Medulla oblongata (tissue), 1 donor: Measurements from ENCODE around the gene OLFML3.
"Not testable (repeated sequence)": the region's sequence is repeated elsewhere in the genome, so short reads cannot be mapped to it uniquely, and the experiment has no call there.

Source experiments
- DNase-seq: peaks from one replicate; pipeline ENCODE4 v3.0.0-alpha.2; 2015; ENCODE audit errors: extremely low spot score

The OLFML3 gene, protein sequence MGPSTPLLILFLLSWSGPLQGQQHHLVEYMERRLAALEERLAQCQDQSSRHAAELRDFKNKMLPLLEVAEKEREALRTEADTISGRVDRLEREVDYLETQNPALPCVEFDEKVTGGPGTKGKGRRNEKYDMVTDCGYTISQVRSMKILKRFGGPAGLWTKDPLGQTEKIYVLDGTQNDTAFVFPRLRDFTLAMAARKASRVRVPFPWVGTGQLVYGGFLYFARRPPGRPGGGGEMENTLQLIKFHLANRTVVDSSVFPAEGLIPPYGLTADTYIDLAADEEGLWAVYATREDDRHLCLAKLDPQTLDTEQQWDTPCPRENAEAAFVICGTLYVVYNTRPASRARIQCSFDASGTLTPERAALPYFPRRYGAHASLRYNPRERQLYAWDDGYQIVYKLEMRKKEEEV

DNA sequence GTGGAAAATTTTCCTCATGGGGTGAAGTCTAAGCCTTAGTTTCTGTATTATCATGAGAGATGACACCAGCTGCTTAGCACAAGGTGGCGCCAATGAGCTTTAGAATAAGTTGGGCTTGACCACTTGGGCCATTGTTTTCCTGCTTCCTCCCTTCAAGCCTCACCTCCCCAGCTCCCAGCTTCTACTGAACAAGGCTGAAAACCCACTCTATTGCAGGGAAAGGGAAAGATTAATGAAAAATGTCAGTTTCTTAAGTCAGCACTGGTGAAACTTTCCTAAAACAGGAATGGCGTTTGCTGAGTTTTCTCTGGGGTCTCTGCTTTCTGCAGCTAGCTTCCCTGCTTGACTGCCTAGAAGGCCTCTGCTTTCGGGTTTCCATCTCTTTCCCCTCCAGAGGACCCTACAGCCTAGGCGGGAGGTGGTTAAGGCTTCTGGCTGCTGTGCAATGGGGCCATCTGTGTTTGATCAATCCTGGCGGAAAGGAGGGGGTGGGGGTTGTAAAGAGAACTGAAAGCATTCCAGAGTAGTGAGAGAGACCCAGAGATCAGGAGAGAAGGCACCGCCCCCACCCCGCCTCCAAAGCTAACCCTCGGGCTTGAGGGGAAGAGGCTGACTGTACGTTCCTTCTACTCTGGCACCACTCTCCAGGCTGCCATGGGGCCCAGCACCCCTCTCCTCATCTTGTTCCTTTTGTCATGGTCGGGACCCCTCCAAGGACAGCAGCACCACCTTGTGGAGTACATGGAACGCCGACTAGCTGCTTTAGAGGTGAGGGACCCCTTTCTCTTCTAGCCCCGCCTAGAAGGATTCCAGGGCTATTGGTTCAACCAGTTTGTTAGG is at the start of gene OLFML3:
OLFML3 (plus strand) TSS at position 612 of the 840 bp plus-strand sequence; CDS start at position 655, 43 bp downstream.
- DNase-seq: peak; percentile 96

DNA sequence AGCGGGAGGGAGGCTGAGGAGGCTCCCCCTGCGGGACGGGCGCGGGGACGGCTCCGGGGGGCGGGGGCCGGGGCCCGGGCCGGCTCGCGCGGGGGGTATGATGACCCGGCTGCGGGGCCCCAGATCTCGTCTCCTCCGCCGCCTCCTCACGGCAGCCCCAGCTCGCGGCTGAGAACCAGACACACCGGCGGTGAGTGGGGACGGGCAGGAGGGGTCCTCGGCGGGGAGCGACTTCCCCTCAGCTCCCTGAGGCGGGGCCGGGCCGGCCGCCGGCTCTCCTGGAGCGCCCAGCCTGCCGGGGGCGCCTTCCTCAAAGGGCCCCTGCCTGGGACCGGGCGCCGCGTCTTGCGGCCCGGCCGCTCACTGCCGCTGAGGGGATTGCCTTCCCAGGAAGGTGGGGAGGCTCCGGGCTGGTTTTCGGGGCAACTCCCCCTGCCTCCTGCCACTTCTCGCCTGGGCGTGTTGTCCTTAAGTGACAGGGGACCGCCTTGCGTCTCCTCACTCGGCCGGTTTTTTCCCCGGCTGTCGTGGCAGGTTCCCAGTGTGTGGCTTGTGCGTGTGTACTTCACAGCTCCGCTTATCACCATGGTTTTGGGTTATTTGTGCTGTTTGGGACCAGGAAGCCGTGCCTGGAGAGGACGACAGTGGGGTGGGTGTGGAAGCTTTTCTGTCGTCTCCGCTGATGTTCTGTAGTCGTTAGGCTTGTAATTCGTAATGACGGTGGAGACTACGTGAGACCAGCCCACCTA is 49.4 kb upstream of the OLFML3 start:
- peak; percentile 47 for DNase-seq

DNA sequence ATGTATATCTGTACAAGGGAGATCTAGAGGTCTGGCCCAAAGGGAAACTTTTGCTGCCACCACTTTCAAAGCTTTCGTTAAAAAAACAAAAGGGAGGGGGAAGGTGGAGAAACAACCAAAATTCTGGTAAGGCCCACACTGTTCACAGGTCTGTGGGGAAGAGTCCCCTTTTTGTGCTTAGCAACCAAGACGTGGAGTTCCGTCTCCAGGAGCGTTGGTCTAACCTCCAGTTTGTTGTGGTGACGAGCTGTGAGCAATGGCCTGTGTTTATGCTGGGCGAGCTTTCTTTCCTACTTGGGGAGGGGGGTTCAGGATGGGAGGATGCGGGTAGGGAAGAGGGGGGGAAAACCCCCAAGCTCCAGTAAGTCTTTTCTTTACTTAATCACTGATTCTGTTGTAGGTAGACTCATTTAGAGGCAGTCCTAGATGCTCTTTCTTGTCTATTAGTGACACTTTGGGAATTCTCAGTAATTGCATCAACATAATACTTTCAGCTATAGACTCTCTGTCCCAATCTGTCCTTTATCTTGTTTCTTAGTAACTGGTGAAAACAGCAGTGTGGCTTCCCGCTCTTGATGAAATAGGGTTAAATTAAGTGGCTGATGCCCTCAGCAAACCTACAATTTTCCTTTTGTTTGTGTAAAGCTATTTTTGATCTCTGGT is 48.6 kb upstream of the OLFML3 start:
- peak; percentile 37 for DNase-seq

DNA sequence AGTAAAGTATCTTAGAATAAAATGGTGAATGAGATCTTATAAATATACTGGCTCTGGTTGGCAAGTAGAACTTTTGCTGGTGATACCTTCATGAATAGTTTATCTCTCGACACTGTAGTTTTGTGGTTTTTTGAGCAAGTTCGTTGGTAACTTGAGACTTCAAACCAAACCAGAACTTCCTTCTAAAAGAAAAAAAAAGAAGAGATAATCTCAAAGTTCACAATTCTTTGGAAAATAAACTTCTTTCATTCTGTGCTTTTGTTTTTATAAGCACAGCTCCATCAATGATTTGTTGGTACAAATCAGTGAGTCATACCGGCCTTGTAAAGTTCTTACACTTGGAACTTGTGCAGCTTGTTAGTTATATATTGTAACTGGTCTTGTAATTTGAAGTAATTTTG is 47.8 kb upstream of the OLFML3 start:
- DNase-seq: peak; percentile 22

DNA sequence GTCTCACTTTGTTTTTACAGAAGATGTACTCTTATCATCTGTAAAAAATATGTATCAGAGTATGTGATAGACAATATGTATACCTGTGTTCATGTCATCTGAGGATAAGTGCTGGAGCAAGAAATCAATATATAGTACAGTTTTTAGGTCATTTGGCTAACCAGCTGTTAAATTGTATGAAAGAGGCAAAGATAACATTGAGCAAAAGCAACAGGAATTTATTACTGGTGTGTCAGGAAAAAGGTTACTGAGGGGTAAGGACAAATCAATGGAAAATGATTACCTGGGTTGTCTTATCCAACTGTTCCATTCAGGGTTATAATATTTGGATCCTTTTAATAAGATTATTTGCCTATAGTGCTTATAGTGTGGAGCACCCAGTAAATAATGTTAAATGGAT is 45.3 kb upstream of the OLFML3 start:
- DNase-seq: no peak

DNA sequence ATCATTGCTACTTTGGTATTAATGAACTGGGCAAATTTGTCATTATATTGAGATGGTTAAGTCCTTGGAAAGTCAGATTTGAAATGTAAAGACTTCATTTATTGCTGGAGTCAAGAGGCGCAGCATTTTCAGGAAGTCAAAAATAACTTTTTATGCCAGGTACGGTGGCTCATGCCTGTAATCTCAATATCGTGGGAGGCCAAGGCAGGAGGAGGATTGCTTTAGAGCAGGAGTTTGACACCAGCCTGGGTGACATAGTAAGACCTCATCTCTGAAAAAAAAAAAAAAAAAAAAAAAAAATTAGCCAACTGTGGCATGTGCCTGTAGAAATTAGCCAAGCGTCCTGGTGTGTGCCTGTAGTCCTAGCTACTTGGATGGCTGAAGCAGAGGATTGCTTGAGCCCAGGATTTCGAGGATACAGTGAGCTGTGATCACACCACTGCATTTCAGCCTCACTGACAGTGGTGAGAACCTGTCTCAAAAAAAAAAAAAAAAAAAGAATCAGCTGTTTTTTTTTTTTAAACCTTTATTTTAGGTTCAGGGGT is 44.7 kb upstream of the OLFML3 start:
- no peak for DNase-seq

DNA sequence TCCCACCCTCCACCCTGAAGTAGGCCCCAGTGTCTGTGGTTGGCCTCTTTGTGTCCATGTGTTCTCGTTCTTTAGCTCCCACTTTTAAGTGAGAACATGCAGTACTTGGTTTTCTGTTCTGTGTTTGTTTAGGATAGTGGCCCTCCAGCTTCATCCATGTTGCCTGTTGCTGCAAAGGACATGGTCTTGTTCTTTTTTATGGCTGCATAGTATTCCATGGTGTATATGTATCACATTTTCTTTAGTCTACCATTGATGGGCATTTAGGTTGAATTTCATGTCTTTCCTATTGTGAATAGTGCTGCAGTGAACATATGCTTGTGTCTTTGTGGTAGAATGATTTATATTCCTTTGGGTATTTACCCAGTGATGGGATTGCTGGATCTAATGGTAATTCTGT is 44.1 kb upstream of the OLFML3 start:
- DNase-seq: no peak

DNA sequence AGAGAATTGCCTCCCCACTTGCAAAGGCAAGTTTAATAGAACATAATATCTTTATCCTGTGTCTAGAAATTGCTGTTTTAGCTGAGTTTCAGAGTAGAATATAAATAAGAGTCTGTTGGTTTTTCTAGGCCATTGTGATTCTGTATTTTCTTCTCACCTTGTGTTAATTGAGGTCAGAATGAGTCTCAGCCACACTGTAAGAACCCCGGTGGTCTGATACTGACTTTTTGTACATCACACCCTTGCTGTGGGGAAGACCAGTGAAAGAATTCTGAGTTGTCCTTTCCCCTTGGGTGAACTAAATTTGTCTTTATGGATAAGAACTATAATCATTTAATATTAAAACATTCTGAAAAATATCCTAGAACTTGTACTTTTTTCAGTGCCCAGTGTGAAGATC is 43.3 kb upstream of the OLFML3 start:
- DNase-seq: no peak

DNA sequence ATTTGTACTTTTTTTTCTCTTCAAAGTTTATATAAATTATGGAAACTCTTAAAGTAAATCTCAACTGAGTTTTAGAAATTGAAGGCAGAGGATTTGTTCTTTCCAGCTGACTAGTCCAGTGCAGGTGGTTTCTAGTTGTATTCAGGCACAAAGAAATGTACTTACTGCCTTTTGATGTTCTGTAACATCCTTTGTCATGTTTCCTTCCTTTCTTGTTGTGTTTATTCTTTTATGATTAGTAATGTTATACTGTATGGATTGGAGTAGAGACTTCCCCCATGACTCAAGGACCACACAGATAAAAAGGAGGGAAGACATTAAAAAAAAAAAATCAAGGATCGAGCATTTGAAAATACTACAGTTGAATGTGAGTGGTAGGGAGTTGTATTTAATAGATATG is 42.1 kb upstream of the OLFML3 start:
- DNase-seq: no peak

DNA sequence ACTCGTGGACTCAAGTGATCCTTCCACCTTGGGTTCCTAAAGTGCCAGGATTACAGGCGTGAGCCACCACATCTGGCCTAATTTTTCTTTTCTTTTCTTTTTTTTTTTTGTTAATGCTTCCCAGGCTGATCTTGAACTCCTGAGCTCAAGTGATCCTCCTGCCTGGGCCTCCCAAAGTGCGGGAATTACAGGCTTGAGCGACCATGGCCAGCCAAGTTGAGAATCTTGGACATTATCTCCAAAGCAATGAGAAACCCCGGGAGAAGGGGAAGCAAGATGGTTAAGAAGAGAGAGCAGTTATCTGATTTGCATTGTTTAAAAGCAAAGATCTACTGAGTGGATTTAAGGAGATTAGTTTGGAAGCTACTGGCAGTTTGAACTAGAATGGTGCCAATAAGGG is 41.1 kb upstream of the OLFML3 start:
- DNase-seq: no peak

DNA sequence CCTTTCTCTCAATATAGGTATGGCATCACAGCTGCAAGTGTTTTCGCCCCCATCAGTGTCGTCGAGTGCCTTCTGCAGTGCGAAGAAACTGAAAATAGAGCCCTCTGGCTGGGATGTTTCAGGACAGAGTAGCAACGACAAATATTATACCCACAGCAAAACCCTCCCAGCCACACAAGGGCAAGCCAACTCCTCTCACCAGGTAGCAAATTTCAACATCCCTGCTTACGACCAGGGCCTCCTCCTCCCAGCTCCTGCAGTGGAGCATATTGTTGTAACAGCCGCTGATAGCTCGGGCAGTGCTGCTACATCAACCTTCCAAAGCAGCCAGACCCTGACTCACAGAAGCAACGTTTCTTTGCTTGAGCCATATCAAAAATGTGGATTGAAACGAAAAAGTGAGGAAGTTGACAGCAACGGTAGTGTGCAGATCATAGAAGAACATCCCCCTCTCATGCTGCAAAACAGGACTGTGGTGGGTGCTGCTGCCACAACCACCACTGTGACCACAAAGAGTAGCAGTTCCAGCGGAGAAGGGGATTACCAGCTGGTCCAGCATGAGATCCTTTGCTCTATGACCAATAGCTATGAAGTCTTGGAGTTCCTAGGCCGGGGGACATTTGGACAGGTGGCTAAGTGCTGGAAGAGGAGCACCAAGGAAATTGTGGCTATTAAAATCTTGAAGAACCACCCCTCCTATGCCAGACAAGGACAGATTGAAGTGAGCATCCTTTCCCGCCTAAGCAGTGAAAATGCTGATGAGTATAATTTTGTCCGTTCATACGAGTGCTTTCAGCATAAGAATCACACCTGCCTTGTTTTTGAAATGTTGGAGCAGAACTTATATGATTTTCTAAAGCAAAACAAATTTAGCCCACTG is 38.7 kb upstream of the OLFML3 start:
- no peak for DNase-seq

DNA sequence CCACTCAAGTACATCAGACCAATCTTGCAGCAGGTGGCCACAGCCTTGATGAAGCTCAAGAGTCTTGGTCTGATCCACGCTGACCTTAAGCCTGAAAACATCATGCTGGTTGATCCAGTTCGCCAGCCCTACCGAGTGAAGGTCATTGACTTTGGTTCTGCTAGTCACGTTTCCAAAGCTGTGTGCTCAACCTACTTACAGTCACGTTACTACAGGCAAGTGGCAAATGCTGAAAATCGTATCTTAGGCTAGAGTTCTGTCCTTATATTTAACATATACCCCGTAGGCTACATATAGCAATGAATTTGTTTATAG is 38.1 kb upstream of the OLFML3 start:
- DNase-seq: no peak

DNA sequence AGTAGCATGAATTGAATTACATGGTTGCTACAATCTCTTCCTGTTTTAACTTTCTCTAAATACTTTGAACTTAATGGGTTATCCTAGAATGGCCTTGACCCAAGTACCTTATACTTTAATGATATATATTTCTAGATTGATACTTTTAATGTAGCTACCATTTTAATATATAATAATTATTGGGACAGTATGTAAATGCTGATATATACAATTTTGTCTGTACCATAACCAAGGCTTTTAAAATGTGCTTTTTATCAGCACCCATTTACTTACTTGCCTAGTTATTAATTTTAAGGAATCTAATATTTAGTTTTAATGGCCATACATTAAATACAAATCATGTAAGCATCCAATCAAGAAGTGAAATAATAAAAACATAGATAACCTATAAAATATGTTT is 36.7 kb upstream of the OLFML3 start:
- DNase-seq: no peak

DNA sequence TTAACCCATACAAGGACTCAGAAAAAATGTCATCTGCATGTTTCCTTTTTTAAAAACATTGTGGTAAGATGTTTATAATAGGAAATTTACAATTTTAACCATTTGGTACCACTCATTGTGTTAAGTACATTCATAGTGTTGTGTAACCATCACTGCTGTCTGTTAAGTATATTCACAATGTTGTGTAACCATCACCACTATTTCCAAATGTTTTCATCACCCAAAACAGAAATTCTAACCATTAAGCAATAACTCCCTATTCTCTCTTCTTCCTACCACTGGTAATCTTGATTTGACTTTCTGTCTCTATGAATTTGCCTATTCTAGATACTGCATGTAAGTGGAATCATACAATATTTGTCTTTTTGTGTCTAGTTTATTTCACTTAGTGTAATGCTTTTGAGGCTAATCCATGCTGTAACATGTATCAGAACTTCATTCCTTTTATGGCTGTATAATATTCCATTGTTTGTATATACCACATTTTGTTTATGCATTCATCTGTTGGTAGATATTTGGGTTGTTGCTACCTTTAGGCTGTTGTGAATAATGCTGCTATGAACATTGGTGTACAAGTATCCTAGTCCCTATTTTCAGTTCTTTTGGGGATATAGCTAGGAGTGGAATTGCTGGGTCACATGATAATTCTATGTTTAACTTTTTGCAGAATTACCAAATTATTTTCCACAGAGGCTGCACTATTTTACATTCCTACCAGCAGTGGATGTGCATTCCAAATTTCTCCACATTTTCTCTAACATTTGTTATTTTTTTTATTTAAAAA is 36.1 kb upstream of the OLFML3 start:
- no peak for DNase-seq

DNA sequence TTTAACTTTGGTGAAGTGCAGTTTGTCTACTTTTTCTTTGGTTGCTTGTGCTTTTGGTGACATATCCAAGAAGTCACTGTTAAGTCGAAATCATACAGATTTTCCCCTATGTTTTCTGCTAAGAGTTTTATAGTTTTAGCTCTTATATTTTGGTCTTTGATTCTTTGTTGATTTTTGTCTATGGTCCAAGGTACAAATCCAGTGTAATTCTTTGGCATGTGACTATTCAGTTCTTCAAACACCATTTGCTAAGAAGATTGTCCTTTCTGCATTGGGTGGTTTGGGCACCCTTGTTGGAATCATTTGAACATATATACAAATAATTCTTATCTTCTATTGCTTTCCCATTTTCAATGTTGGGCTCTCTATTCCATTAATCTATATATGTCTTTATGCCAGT is 33.9 kb upstream of the OLFML3 start:
- DNase-seq: no peak

DNA sequence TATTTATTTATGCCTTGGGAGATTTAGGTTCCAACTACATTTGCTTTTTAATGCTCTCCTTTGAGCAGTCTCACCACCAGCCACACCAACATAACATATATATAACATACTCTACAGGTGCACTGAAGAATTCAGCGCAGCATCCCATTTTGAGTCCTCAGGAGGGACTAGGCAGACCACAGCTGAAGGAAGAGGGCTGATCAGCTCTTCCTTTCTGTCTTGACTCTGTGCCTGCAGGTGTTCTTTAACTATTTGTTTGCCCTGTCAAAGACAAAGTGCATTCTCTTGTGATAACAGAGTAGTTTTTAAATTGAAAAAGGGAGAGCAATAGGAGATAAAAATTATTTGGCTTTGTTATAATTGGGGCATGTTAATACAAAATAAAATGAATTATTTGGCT is 33.2 kb upstream of the OLFML3 start:
- no peak for DNase-seq

DNA sequence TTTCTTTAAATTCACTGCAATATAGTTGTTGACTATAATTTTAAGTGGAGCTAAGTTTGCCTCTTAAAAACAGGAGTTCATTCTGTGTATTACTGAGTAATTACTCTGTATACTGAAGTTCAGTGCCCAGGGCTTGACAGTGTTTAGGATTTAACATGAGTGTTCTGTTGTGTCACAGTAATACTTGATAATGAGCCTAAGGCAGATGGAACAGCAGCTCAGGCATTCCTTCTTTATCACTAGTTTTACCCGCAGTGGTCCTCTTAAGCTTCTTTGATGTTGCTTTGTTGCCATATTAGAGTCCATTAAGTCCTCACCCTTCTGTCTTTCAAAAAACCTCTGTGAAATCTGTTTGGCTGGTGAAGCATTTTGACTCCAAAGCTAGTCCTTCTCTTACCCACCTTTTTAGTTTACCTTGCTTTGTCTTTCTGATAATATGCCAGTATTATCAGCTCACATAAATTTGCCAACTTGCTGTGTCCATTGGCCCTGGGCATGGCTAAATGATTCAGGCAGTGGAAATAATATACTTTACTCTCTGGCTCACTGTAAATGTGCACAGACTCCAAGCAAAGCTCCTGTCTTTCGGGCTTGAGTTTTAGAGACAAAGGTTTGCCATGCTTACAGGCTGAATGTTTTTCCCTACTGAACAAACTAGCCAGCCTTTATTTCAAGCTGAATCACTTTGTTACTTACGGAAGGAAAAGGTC is 32.4 kb upstream of the OLFML3 start:
- no peak for DNase-seq

DNA sequence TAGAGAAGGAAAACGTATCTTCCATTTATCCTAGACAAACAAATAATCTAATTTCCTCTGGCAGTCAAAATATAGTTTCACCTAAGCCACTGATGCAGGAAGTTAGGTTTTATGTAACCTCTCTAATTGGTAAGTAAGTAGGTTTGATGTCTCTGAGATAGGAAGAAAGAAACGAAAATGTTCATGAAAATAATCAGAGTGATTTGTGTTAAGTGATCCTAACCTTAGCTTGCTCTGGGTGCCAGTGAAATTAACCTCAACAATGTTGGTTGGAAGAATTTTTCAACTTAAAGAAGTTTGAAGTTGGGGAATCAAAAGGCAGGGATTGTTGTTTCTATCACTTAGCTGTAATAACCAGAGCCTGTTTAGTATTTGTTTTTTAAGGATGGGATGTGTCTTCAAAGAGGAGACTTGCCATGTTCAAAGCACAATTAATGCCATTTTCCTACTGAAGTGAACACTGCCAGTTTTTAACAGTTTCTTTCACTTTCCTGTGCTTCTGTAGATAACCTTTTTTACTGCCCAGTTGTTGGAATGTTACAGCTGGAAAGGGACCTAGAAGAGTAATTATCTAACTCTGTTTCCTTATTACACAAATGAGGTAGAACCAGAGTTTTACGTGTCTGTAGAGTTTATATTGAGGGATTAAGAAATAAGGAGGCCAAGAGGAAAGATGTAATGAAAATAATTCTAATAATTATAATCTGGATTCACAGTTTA is 31.7 kb upstream of the OLFML3 start:
- DNase-seq: no peak

DNA sequence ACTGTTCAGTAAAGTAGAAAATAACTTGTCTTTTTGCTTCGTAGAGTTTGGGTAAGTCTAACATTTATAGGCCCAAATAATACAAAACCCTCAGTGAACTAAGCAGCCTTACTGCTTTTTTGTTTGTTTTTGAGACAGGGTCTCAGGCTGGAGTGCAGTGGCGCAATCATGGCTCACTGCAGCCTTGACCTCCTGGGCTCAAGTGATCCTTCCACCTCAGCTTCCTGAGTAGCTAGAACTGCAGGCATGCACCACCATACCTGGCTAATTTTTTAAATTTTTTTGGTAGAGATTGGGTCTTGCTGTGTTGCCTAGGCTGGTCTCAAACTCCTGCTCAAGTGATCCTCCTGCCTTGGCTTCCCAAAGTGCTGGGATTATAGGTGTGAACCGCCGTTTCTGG is 31.1 kb upstream of the OLFML3 start:
- DNase-seq: not testable (repeated sequence)
